Activated CD4-positive, alpha-beta T cell treated with anti-CD3 and anti-CD28 coated beads, Interleukin-2, amount 10 ng/mL, durations not matched to agents 24 days and 14 days (primary cell): ENCODE data around the gene CCNF. TPM values are rescaled to one million over a fixed set of nuclear protein-coding genes. Genes with fewer than 3 reads are reported as not detected.
"Not testable (repeated sequence)": the region's sequence is repeated elsewhere in the genome, so short reads cannot be mapped to it uniquely, and the experiment has no call there.

Source experiments
- DNase-seq: peaks from one replicate; pipeline ENCODE4 v3.0.0; 2022
- H3K27ac Mint-ChIP-seq: one replicate; pipeline ENCODE4 v1.8.0; 2022; ENCODE audit warnings: mild to moderate bottlenecking, mixed read lengths
- H3K27me3 Mint-ChIP-seq: one replicate; pipeline ENCODE4 v1.8.0; 2022; ENCODE audit warnings: mixed read lengths
- H3K36me3 Mint-ChIP-seq: one replicate; pipeline ENCODE4 v1.8.0; 2022; ENCODE audit warnings: low read depth, mild to moderate bottlenecking, mixed read lengths
- H3K4me1 Mint-ChIP-seq: one replicate; pipeline ENCODE4 v1.8.0; 2021; ENCODE audit warnings: mixed read lengths
- H3K4me3 Mint-ChIP-seq: one replicate; pipeline ENCODE4 v1.8.0; 2022; ENCODE audit warnings: mild to moderate bottlenecking, moderate library complexity, mixed read lengths
- H3K9me3 Mint-ChIP-seq: one replicate; pipeline ENCODE4 v1.8.0; 2021; ENCODE audit warnings: mixed read lengths
- intact Hi-C: fragments of 100-400 bp; cut with micrococcal nuclease; formaldehyde crosslinking; loops from one replicate; pipeline ENCODE4 v1.15.1; 2023
- total RNA-seq: library from RNA; stranded (reverse); gene quantifications from 2 replicates; pipeline ENCODE4 v1.2.3, GENCODE V29; 2022

The CCNF gene
- 44.7 and 45.7 TPM in 2 replicates for total RNA-seq

DNA sequence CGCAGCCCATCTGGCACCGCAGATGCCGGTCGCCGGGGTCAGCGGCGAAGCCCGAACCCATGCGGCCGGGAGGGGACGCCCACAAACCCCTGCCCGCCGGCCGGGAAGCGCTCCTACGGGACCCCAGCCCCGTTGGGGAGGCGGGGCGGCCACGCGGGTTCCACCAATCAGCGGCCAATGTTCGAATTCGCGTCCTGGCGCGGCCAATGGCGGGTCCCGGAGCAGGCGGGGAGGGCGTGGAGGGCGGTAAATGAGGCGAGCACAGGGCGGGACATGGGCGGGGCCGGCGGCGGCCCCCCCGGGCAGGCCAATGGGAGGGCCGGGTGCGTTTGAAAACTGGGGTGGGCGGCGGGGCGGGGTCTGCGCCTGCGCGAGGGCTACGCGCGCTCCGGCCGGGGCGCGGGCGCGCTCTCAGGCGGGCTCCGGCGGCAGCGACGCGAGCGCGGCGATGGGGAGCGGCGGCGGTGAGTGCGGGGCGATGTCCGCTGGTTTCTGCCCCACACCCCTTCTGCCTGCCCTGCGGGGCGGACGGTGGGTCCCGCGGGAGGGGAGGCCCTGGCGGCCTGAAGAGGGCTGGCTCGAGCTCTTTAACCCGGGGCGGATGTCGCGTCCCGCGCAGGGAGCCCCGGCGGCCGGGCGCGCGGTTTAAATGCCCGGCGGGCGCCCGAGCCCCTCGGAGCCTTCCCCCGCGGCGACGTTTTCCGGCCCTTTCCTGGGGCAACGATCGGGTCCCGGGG lies at the start of gene CCNF:
Gene CCNF (plus strand): TSS at position 414 of the 737 bp plus-strand sequence. CDS start 35 bp downstream, at position 449.
- H3K27ac Mint-ChIP-seq: peak within 1 kb of the TSS; percentile 69
- H3K4me1 Mint-ChIP-seq: peaks cover 30% of the 10 kb centered on the region
- peak within 1 kb of the TSS; percentile 91 for H3K4me3 Mint-ChIP-seq
- no peaks in the 10 kb centered on the region for H3K9me3 Mint-ChIP-seq
- intact Hi-C loops: loop anchor here (1.0 to 10.0 kb wide), 4 partner anchors 43 to 234 kb away; partner anchors contain the start of genes CASKIN1, E4F1, NTN3 and RNPS1
- peaks cover 25% of the 10 kb centered on the region for H3K36me3 Mint-ChIP-seq
- DNase-seq: peak; percentile 99
- no peaks in the 10 kb centered on the region for H3K27me3 Mint-ChIP-seq

DNA sequence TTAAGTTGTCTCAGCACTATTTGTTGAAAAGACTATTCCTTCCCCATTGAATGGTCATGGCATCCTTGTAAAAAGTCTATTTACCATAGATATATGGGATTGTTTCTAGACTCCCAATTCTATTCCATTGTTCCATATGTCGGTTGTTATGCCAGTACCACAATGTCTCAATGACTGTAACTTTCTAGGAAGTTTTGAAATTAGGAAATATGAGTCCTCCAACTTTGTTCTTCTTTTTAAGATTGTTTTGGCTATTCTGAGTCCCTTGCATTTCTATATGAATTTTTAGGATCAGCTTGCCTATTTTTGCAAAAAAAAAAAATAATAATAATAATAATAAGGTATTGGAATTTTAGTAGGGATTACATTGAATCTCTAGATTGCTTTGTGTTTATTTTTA lies 45.7 kb upstream of the CCNF start:
- Mint-ChIP-seq H3K4me1 (peaks cover 4% of the 10 kb centered on the region), H3K9me3 (peaks cover 2% of the 10 kb centered on the region)

GRCh38 chr16:2384426-2384825 lies 44.8 kb upstream of the CCNF start:
- intact Hi-C loops: no loop called here
- DNase-seq: no peak
- peaks cover 2% of the 10 kb centered on the region for H3K36me3 Mint-ChIP-seq
- no peak overlapping the region for H3K4me3 Mint-ChIP-seq
- peaks cover 6% of the 10 kb centered on the region for H3K9me3 Mint-ChIP-seq
- H3K4me1 Mint-ChIP-seq: peaks cover 4% of the 10 kb centered on the region
- H3K27me3 Mint-ChIP-seq: peaks cover 14% of the 10 kb centered on the region
- H3K27ac Mint-ChIP-seq: no peak overlapping the region

More for the DNA sequence above, 45.7 kb upstream of the CCNF start:
- Mint-ChIP-seq H3K36me3 (peaks cover under 1% of the 10 kb centered on the region), H3K27me3 (peaks cover 17% of the 10 kb centered on the region), H3K27ac (no peak overlapping the region), H3K4me3 (no peak overlapping the region)
- DNase-seq: no peak
- intact Hi-C loops: no loop called here

GRCh38 chr16:2385190-2385836 lies 43.9 kb upstream of the CCNF start:
- DNase-seq: no peak
- intact Hi-C loops: no loop called here
- Mint-ChIP-seq H3K9me3 (peaks cover 6% of the 10 kb centered on the region), H3K27ac (no peak overlapping the region), H3K4me1 (peaks cover 4% of the 10 kb centered on the region), H3K36me3 (peaks cover 3% of the 10 kb centered on the region), H3K4me3 (no peak overlapping the region), H3K27me3 (peaks cover 14% of the 10 kb centered on the region)

DNA sequence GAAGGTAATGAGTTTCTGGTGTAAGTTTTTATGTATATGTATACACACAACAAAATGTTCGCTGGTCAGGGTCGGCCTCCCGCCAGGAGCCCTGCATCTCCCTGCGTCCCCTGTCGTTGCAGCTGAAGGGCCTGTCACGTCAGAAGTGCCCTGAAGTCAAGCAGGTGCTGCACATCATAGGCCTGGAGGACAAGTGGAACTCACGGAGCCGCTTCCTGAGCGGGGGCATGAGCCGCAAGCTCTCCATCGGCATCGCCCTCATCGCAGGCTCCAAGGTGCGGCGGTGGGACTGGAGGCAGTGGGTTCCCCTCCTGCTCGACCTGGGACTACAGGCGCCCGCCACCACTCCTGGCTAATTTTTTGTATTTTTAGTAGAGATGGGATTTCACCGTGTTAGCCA lies 43.3 kb upstream of the CCNF start:
- H3K4me1 Mint-ChIP-seq, H3K27ac Mint-ChIP-seq, intact Hi-C loops: not testable (repeated sequence)

GRCh38 chr16:2386990-2387389 lies 42.3 kb upstream of the CCNF start:
- Mint-ChIP-seq H3K36me3 (peaks cover 3% of the 10 kb centered on the region), H3K4me3 (no peak overlapping the region), H3K9me3 (peaks cover 6% of the 10 kb centered on the region), H3K4me1 (peaks cover 4% of the 10 kb centered on the region), H3K27me3 (peaks cover 10% of the 10 kb centered on the region), H3K27ac (no peak overlapping the region)
- intact Hi-C loops: no loop called here
- DNase-seq: no peak

More for the DNA sequence above, 43.3 kb upstream of the CCNF start:
- DNase-seq, H3K36me3 Mint-ChIP-seq, H3K4me3 Mint-ChIP-seq, H3K9me3 Mint-ChIP-seq: not testable (repeated sequence)
- peaks cover 11% of the 10 kb centered on the region for H3K27me3 Mint-ChIP-seq

DNA sequence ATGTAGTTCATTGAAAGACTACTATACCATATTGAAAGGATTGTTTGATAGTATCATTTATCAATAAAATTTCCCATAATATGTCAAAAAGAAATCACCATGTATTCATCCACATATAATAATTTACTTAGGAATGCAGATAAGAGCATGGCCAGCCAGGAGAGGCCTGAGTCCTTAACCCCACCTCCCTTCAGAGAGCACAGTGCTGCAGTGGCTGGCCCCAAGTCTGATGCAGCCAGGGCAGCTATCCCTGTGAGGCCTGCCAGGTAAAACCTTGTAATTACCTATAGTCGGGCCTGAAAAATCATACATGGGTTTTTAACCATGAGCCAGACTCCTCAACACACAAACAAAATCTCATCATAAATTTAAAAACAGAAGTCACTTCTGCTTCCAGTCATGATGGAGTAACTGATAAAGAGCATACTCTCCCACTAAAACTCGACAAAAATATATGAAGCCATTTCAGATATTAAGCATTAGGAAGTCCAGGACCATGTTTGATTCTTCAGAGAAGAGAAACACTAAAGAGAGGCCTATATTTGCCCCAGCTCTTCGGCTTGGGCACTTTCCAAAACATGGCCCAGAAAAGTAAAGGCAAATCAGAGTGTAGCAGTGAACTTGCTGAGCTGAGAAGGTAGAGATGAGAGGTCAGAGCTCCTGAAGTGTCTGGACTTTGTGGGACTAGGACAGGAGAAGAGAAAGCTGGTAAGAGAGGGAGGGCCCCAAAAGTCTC lies 40.9 kb upstream of the CCNF start:
- Mint-ChIP-seq H3K27me3 (peaks cover 6% of the 10 kb centered on the region), H3K4me3 (no peak overlapping the region), H3K36me3 (peaks cover 3% of the 10 kb centered on the region), H3K4me1 (peaks cover 4% of the 10 kb centered on the region), H3K27ac (no peak overlapping the region), H3K9me3 (peaks cover 6% of the 10 kb centered on the region)
- intact Hi-C loops: no loop called here
- DNase-seq: no peak

DNA sequence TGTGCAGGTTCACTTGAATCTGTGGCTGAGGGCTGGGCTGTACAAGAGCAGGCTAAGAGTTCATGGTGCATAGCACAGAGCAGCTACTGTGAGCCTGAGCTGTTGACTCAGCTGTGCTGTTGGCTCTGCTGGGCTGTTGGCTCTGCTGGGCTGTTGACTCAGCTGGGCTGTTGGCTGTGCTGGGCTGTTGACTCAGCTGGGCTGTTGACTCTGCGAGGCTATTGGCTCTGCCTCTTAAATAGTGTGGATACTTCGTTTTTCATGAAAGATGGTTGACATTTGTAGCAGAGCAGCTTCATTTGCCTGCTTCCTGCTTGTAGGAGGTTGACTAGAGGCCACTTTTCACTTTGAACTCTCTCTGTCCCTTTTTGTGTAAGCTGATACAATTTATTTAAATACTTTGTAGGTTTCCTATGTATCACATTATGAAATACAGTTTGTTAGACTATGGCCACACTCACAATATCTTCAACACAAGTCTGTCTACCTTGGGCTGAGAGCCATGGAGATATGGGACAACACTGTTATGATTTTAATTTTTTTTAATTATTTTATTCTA lies 40.3 kb upstream of the CCNF start:
- H3K9me3 Mint-ChIP-seq: peaks cover 6% of the 10 kb centered on the region
- no peak overlapping the region for H3K27ac Mint-ChIP-seq
- peaks cover 3% of the 10 kb centered on the region for H3K36me3 Mint-ChIP-seq
- H3K4me1 Mint-ChIP-seq: peaks cover 4% of the 10 kb centered on the region
- DNase-seq: no peak
- peaks cover 6% of the 10 kb centered on the region for H3K27me3 Mint-ChIP-seq
- intact Hi-C loops: no loop called here
- H3K4me3 Mint-ChIP-seq: no peak overlapping the region

DNA sequence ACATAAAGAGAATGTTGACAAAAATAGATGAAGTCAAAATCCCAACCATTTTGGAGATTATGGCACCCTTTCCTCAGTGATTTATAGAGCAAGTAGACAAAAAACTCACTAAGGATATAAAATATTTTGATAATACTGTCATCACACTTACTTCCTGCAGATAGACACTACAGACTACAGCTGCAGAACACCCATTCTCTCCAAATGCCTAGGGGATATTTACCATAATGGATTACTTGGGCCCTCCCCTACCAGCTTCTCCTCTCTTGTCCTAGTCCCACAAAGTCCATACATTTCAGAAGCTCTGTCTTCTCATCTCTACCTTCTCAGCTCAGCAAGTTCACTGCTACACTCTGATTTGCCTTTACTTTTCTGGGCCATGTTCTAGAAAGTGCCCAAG lies 37.2 kb upstream of the CCNF start:
- Mint-ChIP-seq H3K9me3 (peaks cover 6% of the 10 kb centered on the region), H3K4me3 (no peak overlapping the region), H3K27ac (no peak overlapping the region), H3K4me1 (no peaks in the 10 kb centered on the region), H3K36me3 (peaks cover 3% of the 10 kb centered on the region), H3K27me3 (peaks cover 10% of the 10 kb centered on the region)
- DNase-seq: no peak
- intact Hi-C loops: no loop called here

GRCh38 chr16:2398520-2398919 lies 30.7 kb upstream of the CCNF start:
- H3K27ac Mint-ChIP-seq: no peak overlapping the region
- no peaks in the 10 kb centered on the region for H3K4me1 Mint-ChIP-seq
- H3K9me3 Mint-ChIP-seq: no peaks in the 10 kb centered on the region
- H3K36me3 Mint-ChIP-seq: no peaks in the 10 kb centered on the region
- H3K27me3 Mint-ChIP-seq: peaks cover 9% of the 10 kb centered on the region
- H3K4me3 Mint-ChIP-seq: no peak overlapping the region
- intact Hi-C loops: no loop called here
- no peak for DNase-seq

DNA sequence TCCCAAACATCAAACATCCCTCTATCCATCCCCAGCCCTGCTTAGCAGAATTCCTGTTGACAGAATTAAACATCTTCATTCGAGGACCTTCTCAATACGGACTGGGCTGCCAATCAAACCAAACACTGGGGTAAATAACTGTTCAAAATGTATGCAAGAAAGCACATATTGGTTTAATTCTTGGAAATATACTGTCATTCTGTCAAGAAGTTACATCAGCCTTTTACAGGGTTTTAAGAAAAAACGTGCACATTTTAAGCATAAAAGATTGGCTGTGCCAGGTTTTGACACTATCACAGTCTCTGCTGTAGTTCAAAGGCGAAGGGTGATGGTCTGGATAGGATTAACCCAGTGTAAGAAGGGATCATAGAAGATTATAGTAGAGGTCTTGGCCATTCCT lies 25.1 kb upstream of the CCNF start:
- no peaks in the 10 kb centered on the region for H3K36me3 Mint-ChIP-seq
- no peaks in the 10 kb centered on the region for H3K4me1 Mint-ChIP-seq
- no peak overlapping the region for H3K4me3 Mint-ChIP-seq
- no peak overlapping the region for H3K27ac Mint-ChIP-seq
- no peaks in the 10 kb centered on the region for H3K9me3 Mint-ChIP-seq
- peaks cover 3% of the 10 kb centered on the region for H3K27me3 Mint-ChIP-seq
- no peak for DNase-seq
- intact Hi-C loops: no loop called here

DNA sequence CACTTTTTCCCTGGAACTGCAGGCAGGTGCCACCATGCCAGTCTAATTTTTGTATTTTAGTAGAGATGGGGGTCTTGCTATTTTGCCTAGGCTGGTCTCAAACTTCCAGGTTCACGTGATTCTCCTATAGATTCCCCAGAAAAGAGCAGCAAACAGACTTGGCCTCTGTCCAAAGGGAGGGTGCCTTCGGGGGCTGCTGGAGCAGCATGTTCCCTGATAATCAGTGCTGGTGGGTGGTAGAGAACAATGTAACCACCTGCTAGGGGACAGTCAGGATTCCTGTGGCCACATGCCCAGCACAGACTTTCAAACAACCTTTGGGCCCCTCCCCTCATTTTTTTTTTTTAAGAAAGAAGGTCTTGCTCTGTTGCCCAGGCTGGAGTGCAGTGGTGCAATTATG lies 14.2 kb upstream of the CCNF start:
- H3K27me3 Mint-ChIP-seq: peaks cover 21% of the 10 kb centered on the region
- no peak for DNase-seq
- no peaks in the 10 kb centered on the region for H3K4me1 Mint-ChIP-seq
- no peaks in the 10 kb centered on the region for H3K36me3 Mint-ChIP-seq
- H3K27ac Mint-ChIP-seq: no peak overlapping the region
- no peak overlapping the region for H3K4me3 Mint-ChIP-seq
- intact Hi-C loops: no loop called here
- H3K9me3 Mint-ChIP-seq: no peaks in the 10 kb centered on the region

GRCh38 chr16:2420035-2420434 lies 9.2 kb upstream of the CCNF start:
- DNase-seq: no peak
- no peak overlapping the region for H3K4me3 Mint-ChIP-seq
- peaks cover 10% of the 10 kb centered on the region for H3K27me3 Mint-ChIP-seq
- no peak overlapping the region for H3K27ac Mint-ChIP-seq
- intact Hi-C loops: loop anchor here (10.0 kb wide), 1 partner anchor 225 kb away; the partner anchor contains the start of gene CASKIN1
- no peaks in the 10 kb centered on the region for H3K36me3 Mint-ChIP-seq
- H3K4me1 Mint-ChIP-seq: peaks cover 2% of the 10 kb centered on the region
- no peaks in the 10 kb centered on the region for H3K9me3 Mint-ChIP-seq
